Breast epithelium (tissue), 3 donors: ENCODE results near the gene CASP5.
"Not testable (repeated sequence)": the region's sequence is repeated elsewhere in the genome, so short reads cannot be mapped to it uniquely, and the experiment has no call there.

Experiments used
- CTCF ChIP-seq, 3 donors: fragments of 450-650 bp; IDR thresholded peaks; one replicate each; pipeline ENCODE4 v1.5.1; 2016 to 2017; ENCODE audit warnings: antibody characterized with exemption in 3 of 3, mild to moderate bottlenecking in 3 of 3, moderate library complexity in 3 of 3
- POLR2A ChIP-seq: fragments of 450-650 bp; IDR thresholded peaks from one replicate; pipeline ENCODE4 v1.6.1; 2016; ENCODE audit warnings: antibody characterized with exemption, mild to moderate bottlenecking, moderate library complexity

- not testable (repeated sequence) for TF ChIP-seq POLR2A; CTCF (IDR thresholded peaks at IDR 0.05)
Observed at GRCh38 chr11:105063245-105063941, 40.4 kb upstream of the CASP5 start.
